ENCODE results near the gene DPP10.
"Not testable (repeated sequence)": the region's sequence is repeated elsewhere in the genome, so short reads cannot be mapped to it uniquely, and the experiment has no call there.

The DPP10 gene

GRCh38 chr2:115422004-115422634 is 979.7 kb downstream of the DPP10 start:
- no peak for DNase-seq (ENCODE audit: low read depth in 2 of 2)

- no peak for DNase-seq (ENCODE audit: low read depth in 2 of 2)
These were observed 985.0 kb downstream of the DPP10 start for GRCh38 chr2:115427436-115427835.

DNA sequence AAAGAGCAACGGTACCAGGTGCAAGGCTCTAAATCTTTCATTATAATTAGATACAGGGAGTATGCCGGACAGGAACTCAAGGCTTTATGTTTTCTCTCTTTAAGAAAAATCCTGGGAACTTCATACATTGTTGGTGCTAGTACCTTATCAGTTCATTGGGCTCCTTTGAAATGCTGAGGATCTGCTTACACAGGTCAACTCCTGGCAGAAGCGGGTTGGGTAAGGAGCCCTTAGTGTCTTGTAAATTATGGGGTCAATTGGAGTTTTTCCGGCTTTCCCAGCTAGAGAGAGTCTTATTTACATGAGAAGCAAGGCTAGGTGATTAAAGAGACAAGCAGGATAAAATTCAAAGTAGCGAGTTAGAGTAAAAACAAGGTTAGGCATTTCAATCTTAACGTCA is 998.3 kb downstream of the DPP10 start:
- DNase-seq (ENCODE audit: low read depth in 2 of 2): not testable (repeated sequence)

GRCh38 chr2:115443539-115444185 is 1001.2 kb downstream of the DPP10 start:
- no peak for DNase-seq (ENCODE audit: low read depth in 2 of 2)

DNA sequence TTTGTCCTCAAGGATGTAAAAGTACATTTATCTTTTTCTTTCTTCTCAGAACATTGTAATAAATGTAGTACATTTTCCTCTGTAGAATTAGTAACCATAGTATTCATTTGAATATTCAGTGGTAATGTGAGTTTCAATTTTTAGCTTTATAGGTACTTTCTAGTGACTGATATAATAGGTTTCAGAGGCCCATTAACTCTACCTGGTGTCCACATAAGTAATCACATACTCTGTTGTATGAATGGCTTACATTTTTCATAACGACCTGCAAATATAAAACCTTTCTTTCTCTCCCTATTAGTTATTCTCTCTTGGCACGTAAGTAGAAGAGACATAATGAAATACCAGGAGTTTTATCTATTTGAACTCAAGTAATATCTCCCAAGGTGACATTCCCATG is 1017.6 kb downstream of the DPP10 start:
- no peak for DNase-seq (ENCODE audit: low read depth in 2 of 2)

DNA sequence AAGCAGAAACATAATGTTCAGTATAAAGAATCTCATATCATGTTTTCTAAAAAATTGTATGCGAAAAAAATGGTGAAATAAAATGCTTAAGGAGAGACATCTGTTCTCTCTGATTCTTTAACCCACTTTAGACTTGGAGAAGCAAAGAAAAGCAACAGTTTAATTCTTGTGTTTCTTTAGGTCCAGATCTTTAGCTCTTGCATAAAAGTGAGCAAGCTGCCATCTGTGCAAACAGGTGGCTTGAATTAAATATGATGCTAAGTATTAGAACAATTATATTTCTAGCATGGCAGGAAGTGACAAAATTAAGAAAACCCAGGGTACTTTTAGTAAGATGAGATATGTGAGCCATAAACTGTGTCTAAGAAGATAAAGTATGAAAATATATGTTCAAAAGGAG is 1038.3 kb downstream of the DPP10 start:
- no peak for DNase-seq (ENCODE audit: low read depth in 2 of 2)

DNA sequence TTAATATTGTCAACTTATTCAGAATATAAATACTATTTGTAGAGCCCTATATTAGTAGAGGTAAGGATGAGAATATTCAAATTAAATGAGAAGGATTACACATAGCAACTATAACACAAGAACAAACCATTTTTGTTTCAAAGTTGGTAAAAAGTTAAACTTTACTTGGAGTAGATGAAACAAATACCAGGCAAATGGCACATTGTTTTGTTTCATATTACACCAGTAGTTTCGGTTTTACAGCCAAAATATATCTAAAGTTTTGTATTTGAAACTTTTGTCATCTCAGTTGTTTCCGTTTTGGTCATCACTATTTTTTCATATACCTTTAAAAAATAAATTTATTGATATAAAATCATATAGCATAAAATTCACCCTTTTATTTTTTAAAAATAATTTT is 1039.4 kb downstream of the DPP10 start:
- no peak for DNase-seq (ENCODE audit: low read depth in 2 of 2)

GRCh38 chr2:115483666-115484065 is 1041.2 kb downstream of the DPP10 start:
- DNase-seq (ENCODE audit: low read depth in 2 of 2): no peak

GRCh38 chr2:115484486-115484885 is 1042.0 kb downstream of the DPP10 start:
- DNase-seq (ENCODE audit: low read depth in 2 of 2): no peak

DNA sequence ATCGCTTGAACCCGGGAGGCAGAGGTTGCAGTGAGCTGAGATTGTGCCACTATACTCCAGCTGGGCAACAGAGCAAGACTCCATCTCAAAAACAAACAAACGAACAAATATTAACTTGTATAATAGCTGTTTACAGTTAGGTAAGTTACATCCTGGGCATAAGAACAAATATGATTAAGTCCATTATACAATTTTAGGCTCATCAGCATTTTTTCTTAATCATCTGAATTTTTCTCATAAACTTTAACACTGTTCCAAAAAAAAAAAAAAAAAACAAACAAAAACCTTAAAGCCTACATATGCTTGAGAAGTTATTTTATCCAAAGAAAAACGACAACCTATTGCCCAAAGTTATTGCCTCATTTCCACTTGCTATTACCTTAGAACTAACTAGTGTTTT is 1042.5 kb downstream of the DPP10 start:
- DNase-seq (ENCODE audit: low read depth in 2 of 2): no peak

DNA sequence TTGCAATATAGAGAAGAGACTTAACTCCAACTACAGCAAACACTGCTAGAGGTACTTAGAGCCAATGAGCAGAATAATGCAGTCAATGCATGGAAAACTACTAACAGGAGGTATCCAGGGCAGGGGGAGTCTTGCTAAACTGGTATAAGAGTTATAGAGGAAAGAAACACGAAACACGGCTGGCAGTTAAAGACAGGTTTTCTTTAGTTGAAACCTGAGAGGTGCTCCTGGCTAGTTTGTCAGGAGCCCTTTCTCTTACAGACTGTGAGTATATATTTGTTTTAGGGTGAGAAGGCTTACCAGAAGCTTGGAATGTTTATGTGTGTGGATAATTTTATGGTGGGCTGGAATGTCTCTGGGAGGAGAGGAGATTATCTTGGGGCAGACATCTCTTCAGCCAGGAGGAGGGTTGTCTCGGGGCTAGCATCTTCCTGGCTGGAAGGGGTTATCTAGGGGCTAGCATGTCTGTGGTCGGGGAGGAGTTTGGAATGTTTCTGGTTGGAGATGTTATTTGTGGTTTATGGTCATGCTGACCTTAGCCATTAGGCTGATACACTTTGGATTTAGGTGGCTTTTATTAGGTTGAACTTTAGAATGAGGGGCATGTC is 1048.8 kb downstream of the DPP10 start:
- no peak for DNase-seq (ENCODE audit: low read depth in 2 of 2)

DNA sequence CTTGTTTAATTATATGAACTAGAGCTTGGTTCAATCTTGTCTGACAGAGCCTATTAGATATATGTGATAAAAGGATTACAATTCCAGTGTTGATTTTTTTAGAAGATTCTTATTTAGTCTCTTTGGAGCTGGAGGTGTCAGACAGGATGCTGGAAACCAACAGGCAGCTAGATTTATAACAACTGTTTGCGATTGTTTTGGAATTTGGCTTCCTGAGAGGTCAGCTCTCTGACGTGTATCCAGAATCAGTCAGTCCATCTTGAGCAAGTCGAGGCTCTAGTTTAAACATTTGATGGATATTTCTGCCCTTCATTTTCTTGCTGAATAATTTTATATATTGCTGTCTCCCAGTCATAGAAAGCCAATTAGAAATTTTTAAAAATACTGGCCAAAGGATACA is 1062.9 kb downstream of the DPP10 start:
- no peak for DNase-seq (ENCODE audit: low read depth in 2 of 2)

DNA sequence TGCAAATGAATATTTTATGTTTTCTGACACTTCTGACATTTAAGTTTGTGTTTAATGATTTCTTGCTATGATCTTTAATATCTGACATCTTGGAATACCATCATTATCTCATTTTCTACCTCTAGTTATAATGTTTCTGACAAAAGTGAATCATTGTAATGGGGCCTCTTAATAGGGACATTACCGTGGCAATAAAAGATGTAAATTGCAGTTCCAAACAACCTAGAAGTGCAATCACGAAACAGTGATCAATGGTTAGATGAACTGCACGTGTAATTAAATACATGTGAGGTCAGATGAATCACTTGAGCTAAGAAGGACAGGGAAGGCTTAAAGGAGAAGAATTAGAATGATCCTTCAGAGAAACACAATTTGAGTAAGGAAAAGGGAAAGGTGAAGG is 1078.3 kb downstream of the DPP10 start:
- no peak for DNase-seq (ENCODE audit: low read depth in 2 of 2)

GRCh38 chr2:115524452-115524851 is 1082.0 kb downstream of the DPP10 start:
- DNase-seq (ENCODE audit: low read depth in 2 of 2): no peak

GRCh38 chr2:115529627-115530026 is 1087.2 kb downstream of the DPP10 start:
- DNase-seq (ENCODE audit: low read depth in 2 of 2): no peak

GRCh38 chr2:115533081-115533480 is 1090.6 kb downstream of the DPP10 start:
- DNase-seq (ENCODE audit: low read depth in 2 of 2): no peak

DNA sequence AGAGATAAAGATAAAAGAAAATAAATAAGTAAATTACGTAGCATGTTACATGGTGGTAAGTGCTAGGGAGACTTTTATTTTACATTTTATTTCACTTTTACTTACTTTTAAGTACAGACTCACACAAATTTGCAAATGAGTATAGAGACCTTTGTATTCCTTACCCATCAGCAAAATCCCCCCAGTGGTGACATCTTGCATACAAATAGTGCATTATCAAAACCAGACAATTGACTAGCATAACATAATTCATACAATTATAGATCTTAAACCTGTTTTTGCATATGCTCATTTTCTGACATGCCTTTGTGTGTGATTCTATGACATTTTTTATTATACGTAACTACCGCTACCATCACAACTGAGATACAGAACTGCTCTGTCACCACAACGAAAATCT is 1099.4 kb downstream of the DPP10 start:
- DNase-seq (ENCODE audit: low read depth in 2 of 2): no peak

- no peak for DNase-seq (ENCODE audit: low read depth in 2 of 2)
These were observed 1099.9 kb downstream of the DPP10 start for GRCh38 chr2:115542331-115542730.

GRCh38 chr2:115543024-115543423 is 1100.6 kb downstream of the DPP10 start:
- no peak for DNase-seq (ENCODE audit: low read depth in 2 of 2)

DNA sequence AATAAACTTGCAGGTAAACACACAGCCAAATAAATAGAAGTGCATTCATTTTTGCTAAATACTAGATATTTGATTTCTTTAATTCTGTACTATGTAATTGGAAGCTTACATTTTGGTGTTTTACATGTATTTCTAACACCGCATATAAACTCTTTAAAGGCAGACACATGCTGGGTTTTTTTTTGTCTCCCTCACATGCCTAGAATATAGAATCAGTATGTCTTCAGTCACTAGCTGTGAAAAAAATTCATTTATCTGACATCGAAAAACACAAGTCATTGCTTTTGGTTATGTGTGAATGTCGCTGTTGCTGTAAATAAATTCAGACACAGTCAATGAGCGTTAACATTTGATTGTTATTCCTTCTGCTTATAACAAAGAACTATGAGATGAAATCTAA is 1101.0 kb downstream of the DPP10 start:
- no peak for DNase-seq (ENCODE audit: low read depth in 2 of 2)

- no peak for DNase-seq (ENCODE audit: low read depth in 2 of 2)
These were observed 1107.2 kb downstream of the DPP10 start for GRCh38 chr2:115549611-115550130.

- no peak for DNase-seq (ENCODE audit: low read depth in 2 of 2)
These were observed 1110.3 kb downstream of the DPP10 start for GRCh38 chr2:115552726-115553125.

- DNase-seq (ENCODE audit: low read depth in 2 of 2): no peak
These were observed 1111.7 kb downstream of the DPP10 start for GRCh38 chr2:115554153-115554552.

Measured in activated CD4-positive, alpha-beta T cell treated with anti-CD3 and anti-CD28 coated beads for 24 hours (primary cell).